GM12878 (cell line): ENCODE measurements around the gene ZNF543.

Experiments used
- CHD2 ChIP-seq: IDR thresholded peaks from 2 replicates; pipeline ENCODE4 v1.6.1; 2011; ENCODE audit warnings: low read depth, low read length, improper control_type of control experiment, borderline replicate concordance
- IRF4 ChIP-seq: IDR thresholded peaks from 2 replicates; pipeline ENCODE4 v1.6.1; 2011; ENCODE audit warnings: low read depth, low read length
- ZNF274 ChIP-seq: IDR thresholded peaks from one replicate; pipeline ENCODE4 v1.8.0; 2011; ENCODE audit not compliant: insufficient read length, insufficient read depth
- TF ChIP-seq, protein P1 (sequence below), 3 experiments: IDR thresholded peaks in 2 of 3; conservative IDR thresholded peaks in 1 of 3; 2 replicates each; pipeline ENCODE4 v1.5.1; 2011; ENCODE audit warnings: low read depth in 3 of 3, low read length in 3 of 3, mild to moderate bottlenecking in 3 of 3, control low read depth in 2 of 3, moderate library complexity in 2 of 3, inconsistent platforms in 1 of 3, mixed read lengths in 1 of 3; ENCODE audit not compliant: control insufficient read depth in 2 of 3, insufficient read depth in 1 of 3; ENCODE audit errors: extremely low read depth in 1 of 3
- TF ChIP-seq, protein P2 (sequence below): IDR thresholded peaks from 2 replicates; pipeline ENCODE4 v1.6.1; 2012; ENCODE audit warnings: low read depth, low read length, improper control_type of control experiment

- TF ChIP-seq, protein P1, sequence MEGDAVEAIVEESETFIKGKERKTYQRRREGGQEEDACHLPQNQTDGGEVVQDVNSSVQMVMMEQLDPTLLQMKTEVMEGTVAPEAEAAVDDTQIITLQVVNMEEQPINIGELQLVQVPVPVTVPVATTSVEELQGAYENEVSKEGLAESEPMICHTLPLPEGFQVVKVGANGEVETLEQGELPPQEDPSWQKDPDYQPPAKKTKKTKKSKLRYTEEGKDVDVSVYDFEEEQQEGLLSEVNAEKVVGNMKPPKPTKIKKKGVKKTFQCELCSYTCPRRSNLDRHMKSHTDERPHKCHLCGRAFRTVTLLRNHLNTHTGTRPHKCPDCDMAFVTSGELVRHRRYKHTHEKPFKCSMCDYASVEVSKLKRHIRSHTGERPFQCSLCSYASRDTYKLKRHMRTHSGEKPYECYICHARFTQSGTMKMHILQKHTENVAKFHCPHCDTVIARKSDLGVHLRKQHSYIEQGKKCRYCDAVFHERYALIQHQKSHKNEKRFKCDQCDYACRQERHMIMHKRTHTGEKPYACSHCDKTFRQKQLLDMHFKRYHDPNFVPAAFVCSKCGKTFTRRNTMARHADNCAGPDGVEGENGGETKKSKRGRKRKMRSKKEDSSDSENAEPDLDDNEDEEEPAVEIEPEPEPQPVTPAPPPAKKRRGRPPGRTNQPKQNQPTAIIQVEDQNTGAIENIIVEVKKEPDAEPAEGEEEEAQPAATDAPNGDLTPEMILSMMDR (IDR thresholded peaks at IDR 0.05 in 2 of 3, conservative IDR thresholded peaks at IDR 0.05 in 1 of 3; ENCODE audit: control insufficient read depth in 2 of 3, extremely low read depth in 1 of 3, insufficient read depth in 1 of 3, low read depth in 3 of 3, low read length in 3 of 3) = no peak
- TF ChIP-seq IRF4 (no peak), CHD2 (no peak), ZNF274 (no peak)
- TF ChIP-seq, protein P2, sequence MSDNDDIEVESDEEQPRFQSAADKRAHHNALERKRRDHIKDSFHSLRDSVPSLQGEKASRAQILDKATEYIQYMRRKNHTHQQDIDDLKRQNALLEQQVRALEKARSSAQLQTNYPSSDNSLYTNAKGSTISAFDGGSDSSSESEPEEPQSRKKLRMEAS = no peak
Observed at GRCh38 chr19:57321116-57321515, 844 bp downstream of the ZNF543 start.
